G401.6 (cell line): ENCODE results near the gene MYOG.
A peak's percentile ranks its signal among the peaks of the same experiment; 100 is the strongest.

Experiments
- FAIRE-seq: peaks from 2 replicates; lab custom pipeline; 2012; peaks lifted over from hg19 to GRCh38; lab: Jason Lieb, UNC

The MYOG gene

GRCh38 chr1:203046984-203047630 lies 38.7 kb downstream of the MYOG start:
- no peak for FAIRE-seq

DNA sequence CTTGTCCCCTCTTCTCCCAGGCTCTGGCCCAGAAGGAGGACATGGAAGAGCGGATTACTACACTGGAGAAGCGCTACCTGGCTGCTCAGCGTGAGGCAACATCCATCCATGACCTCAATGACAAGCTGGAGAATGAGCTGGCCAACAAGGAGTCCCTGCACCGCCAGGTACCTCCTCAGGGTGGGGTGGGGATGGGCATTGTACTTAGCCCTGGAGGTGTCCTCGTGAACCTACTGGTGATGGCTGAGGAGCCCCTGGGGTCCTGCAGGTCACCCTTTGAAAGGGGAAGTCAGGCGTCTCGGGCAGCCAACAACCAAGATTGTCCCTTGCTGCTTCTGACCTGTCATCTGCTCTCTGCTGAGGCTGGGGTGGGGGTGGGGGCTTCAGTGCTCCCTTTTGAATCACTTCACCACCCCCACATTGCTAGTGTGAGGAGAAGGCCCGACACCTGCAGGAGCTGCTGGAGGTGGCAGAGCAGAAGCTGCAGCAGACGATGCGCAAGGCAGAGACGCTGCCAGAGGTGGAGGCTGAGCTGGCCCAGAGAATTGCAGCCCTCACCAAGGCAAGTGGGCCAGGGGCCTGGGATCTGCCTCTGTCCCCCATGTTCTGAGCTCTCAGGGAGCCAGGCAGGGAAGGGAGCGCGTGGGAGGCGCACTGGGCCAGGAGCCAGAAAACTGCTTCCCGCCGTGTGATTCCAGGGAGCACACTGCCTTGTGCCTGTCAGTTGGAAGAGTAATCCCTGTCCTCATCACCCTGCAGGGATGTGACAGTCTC lies 39.8 kb downstream of the MYOG start:
- FAIRE-seq: no peak

GRCh38 chr1:203045336-203045735 lies 40.5 kb downstream of the MYOG start:
- no peak for FAIRE-seq

GRCh38 chr1:203044546-203045250 lies 41.1 kb downstream of the MYOG start:
- no peak for FAIRE-seq

GRCh38 chr1:203043830-203044545 lies 41.8 kb downstream of the MYOG start:
- no peak for FAIRE-seq

DNA sequence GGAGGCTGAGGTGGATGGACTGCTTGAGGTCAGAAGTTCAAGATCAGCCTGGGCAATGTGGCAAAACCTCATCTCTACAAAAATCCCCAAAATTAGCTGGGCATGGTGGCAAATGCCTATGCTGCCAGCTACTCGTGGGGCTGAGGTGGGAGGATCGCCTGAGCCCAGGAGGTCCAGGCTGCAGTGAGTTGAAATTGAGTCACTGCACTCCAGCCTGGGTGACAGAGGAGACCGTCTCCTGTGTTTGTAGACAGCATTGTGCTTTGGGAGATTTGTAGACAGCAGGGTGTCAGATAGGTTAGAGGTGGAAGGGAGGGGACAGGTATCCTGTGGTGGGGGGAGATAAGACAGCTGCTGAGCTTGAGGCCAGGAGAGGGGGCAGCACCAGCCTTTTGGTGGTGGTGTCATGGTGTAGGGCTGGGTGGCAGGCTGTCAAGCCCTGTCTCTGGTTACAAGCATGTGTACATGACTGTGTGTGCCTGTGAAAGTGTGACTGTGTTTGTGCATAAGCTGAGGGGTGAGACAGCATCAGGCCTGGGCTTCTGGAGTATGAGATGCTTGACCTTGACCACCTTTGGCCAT lies 44.4 kb downstream of the MYOG start:
- no peak for FAIRE-seq

DNA sequence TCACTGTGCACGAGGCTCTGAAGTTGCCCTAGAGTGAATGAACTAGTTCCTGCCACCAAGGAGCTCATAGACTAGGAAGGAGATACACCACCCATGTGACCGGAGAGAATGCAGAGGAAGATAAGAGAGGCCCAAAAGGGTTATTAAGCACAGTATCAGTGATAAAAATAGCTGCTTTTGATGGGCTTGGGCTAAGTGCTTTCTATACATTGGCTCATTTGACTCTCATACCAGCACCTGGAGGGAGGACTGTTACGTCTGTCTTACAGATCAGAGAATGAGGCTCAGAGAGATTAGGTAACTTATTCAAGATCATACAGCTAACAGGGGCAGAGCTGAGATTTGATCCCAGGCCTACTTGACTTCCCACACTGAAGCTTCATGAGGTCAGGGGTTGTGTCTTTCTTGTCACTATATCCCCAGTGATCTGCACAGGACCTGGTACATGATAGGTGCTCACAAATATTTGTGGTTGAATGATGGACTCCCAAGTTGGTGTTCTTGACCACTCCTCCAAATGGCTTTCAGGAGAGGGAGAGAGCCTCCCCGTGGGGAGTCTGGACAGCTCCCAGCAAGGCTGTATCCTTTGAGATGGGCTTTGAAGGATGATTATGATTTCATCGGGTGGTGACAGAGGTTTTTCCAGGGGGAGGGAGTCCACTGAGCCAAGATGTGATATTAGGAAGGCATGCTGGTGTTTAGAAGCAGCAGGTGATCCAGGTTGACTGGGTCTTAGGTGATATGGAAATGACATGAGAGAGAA lies 45.1 kb downstream of the MYOG start:
- FAIRE-seq: no peak

GRCh38 chr1:203039609-203040512 lies 46.0 kb downstream of the MYOG start:
- no peak for FAIRE-seq

DNA sequence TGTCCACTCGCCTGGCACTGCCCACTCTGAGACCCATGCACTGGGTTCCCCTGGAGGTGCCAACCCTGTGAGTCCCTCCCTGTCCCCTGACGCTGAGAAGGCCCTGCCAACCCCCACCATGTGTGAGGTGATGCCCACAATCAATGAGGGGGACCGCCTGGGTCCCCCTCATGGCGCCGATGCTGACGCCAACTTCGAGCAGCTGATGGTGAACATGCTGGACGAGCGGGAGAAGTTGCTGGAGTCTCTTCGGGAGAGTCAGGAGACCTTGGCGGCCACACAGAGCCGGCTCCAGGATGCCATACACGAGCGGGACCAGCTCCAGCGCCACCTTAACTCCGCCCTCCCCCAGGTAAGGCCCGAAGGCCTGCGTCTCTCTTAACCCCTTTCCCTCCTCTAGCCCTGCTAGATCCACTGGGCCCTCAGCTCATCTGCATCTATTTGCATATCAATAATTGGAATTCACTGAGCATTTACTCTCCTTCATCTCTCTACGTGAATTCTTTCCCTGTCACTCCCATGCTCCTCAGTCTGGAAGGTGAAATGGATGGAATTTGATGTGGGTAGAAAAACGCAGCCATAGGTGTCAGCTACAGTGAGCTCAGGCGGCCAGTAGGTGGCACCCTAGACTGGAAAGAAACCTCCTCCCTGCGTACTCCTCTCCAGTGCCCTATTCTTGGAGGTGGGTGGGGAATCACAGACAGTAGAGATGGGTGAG lies 46.8 kb downstream of the MYOG start:
- peak; percentile 61 for FAIRE-seq

DNA sequence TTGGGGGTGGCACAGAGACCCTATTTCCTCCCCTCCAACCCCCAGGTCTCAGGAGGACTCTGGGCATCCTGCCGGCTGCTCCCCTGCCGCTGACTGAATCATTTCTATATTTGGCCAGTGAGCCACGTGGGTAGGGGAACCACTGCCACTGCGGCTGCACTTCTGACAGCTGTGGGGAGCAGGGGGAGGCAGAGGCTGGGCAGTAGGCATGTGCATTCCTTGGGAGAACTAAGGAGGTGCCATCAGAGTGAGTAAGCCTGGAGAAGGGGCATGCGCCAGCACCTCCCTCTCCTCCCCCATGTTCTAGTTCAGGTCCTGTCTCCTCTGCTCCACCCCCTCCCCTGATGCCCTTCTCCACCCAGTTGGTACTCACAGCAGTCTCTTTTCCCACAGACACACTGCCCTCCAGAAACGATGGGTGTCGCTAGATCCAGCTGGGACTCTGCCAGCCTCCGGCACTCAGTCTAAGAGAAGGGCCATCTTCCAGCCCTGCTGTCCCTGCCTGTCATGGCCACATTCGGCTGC lies 47.5 kb downstream of the MYOG start:
- FAIRE-seq: no peak

DNA sequence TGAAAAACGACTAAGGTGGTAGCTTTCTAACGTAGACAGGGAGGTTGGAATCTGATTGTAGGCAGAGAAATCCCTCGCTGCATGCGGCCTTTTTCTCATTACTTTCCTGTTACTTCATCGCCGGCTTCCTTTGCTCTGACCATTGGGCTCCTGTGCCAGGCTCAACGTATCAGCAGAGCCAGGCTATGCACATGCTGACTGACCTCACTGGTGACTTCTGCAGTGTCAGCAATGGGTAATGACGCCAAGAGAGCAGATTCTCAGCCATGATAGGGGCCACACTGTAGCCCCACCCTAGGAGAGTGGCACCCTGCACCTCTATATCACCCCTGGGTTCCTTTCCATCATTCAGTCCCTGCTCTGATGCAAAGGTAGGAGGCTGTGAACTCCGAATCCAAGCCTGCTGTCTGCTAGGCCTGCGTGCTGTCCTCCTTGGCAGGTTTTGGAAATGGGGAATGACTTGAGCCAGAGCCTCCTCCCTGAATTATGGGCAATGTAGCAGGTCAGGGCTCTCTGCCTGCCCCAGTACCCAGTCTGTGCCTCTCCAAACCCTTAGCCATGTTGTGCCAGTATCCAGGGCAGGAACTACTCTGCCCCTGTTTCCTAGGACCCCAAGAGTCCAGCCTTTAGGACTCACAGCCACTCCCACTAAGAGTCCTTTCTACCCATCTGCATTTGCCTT lies 48.2 kb downstream of the MYOG start:
- no peak for FAIRE-seq

GRCh38 chr1:203036537-203036936 lies 49.3 kb downstream of the MYOG start:
- FAIRE-seq: no peak

- FAIRE-seq: no peak
Measured at GRCh38 chr1:203036135-203036534, 49.7 kb downstream of the MYOG start.

DNA sequence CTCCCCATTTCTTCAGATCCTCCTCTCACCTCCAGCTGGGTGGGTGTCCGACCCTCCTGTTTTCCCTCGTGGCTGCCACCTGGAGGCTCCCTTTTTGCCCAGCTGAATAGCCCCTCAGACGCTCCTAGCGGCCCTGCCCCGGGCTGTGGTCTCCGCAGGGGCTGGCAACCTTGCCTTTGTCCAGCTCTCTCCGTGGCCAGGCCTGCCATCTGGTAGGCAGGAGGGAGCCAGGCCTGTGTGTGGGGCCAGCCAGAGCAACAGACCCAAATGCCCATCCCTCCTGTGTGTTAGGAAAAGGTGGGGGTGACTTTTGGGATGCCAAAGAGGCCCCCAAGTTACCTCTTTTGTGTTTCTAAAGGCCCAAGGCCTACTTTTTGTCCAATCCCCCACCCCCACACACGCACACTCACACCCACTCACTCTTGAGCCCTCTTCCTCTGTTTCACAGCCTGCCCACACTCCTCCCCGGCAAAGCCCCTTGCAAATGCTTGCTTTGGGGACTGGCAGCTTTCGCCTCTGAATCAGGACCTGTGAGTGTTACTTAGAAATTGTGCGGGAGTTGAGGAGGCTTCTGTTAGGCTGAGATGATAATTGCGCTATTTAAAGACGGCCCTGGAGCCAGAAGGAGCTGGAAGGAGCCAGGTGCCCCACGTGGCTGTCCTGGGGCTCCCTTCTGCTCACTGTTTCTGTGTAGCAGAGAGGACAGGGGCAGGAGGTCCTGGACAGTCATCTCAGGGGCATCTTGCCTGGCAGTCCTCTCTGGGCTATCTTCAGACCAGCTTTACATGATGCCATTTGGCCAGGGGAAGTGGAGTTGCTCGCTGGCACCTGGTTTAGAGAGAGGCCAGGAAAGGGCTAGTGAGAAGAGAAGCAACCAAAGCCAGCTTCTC lies 50.5 kb downstream of the MYOG start:
- no peak for FAIRE-seq

GRCh38 chr1:203034422-203035110 lies 51.2 kb downstream of the MYOG start:
- no peak for FAIRE-seq

DNA sequence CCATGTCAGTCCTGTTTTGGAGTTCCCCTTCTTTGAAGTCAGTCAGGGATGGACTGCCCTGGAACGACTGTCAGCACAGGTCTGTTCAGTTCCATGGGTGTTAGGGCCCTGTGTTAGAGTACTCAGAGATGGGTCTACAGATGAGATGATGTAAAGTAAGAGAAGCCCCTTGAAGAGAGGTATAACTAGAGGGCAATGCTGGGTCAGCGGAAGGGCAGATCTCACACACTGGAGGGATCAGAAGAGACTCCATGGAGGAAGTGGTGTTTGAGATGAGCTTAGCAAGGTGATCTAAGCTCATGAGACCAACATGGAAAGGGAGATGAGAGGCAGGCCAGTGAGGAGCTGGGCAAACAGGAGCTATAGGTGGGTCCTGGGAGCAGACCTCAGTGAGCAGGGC lies 51.9 kb downstream of the MYOG start:
- no peak for FAIRE-seq

- FAIRE-seq: no peak
Measured at GRCh38 chr1:203033287-203033686, 52.5 kb downstream of the MYOG start.
